Caco-2 (cell line): Measurements from ENCODE around the gene SH3TC1. TPM values are rescaled to one million over a fixed set of nuclear protein-coding genes. Genes with fewer than 3 reads are reported as not detected.

Experiments
- BruUV-seq: library from RNA; stranded (reverse); fragments of 400-500 nt; replicated peaks from 2 replicates; lab custom pipeline; 2021; lab: Mats Ljungman, UMichigan
- CTCF ChIA-PET: fragments of 300-600 bp; sonication (Branson Sonifier 250); formaldehyde crosslinking; loops from one replicate; lab custom pipeline; 2022; ENCODE audit warnings: antibody characterized with exemption; lab: Charles Lee
- POLR2A ChIA-PET: fragments of 300-600 bp; sonication (Branson Sonifier 250); formaldehyde crosslinking; loops from one replicate; lab custom pipeline; 2022; ENCODE audit warnings: antibody characterized with exemption; lab: Charles Lee
- DNase-seq, 2 experiments: peaks; one replicate each; pipeline versions ENCODE4 v3.0.0 to v3.0.0-alpha.2; 2020 to 2022
- H3K27me3 ChIP-seq: replicated peaks from 2 replicates; pipeline ENCODE4 v1.6.0; 2011; ENCODE audit warnings: low read length; ENCODE audit not compliant: control insufficient read depth, insufficient read depth
- H3K36me3 ChIP-seq: 2 replicates; pipeline ENCODE4 v1.5.1; 2011; ENCODE audit warnings: low read length; ENCODE audit not compliant: control insufficient read depth, insufficient read depth
- H3K4me1 ChIP-seq: fragments of 250-450 bp; sonication (Bioruptor Pico); 2 replicates; pipeline ENCODE4 v1.5.1; 2020; ENCODE audit warnings: mild to moderate bottlenecking
- H3K4me3 ChIP-seq: 2 replicates; pipeline ENCODE4 v1.5.1; 2011; ENCODE audit warnings: low read depth, mild to moderate bottlenecking, control low read depth, low read length
- H3K9me3 ChIP-seq: fragments of 250-450 bp; sonication (Bioruptor Pico); 2 replicates; pipeline ENCODE4 v1.5.1; 2020; ENCODE audit warnings: mild to moderate bottlenecking, moderate library complexity
- H3K27ac Mint-ChIP-seq: one replicate; pipeline ENCODE4 v1.8.0; 2022; ENCODE audit warnings: mixed read lengths; ENCODE audit not compliant: unreplicated experiment
- H3K27me3 Mint-ChIP-seq: one replicate; pipeline ENCODE4 v1.8.0; 2022; ENCODE audit warnings: mixed read lengths; ENCODE audit not compliant: insufficient read depth, unreplicated experiment
- H3K36me3 Mint-ChIP-seq: one replicate; pipeline ENCODE4 v1.8.0; 2022; ENCODE audit warnings: mild to moderate bottlenecking, mixed read lengths; ENCODE audit not compliant: insufficient read depth, unreplicated experiment
- H3K4me1 Mint-ChIP-seq: one replicate; pipeline ENCODE4 v1.8.0; 2022; ENCODE audit warnings: low read depth, mixed read lengths; ENCODE audit not compliant: unreplicated experiment
- H3K4me3 Mint-ChIP-seq: one replicate; pipeline ENCODE4 v1.8.0; 2022; ENCODE audit warnings: mild to moderate bottlenecking, moderate library complexity, mixed read lengths; ENCODE audit not compliant: unreplicated experiment
- H3K9me3 Mint-ChIP-seq: one replicate; pipeline ENCODE4 v1.8.0; 2022; ENCODE audit warnings: mixed read lengths; ENCODE audit not compliant: unreplicated experiment
- intact Hi-C: fragments of 100-400 bp; cut with micrococcal nuclease; formaldehyde crosslinking; loops from one replicate; pipeline ENCODE4 v1.10.0; 2022; ENCODE audit not compliant: unreplicated experiment
- total RNA-seq: library from RNA; stranded (reverse); gene quantifications from 2 replicates; pipeline ENCODE4 v1.2.3, GENCODE V29; 2022
- TF ChIP-seq, protein P1 (sequence below), 2 experiments: fragments of 200-600 bp in 1 of 2; IDR thresholded peaks; 1 replicate in 1 of 2; 2 replicates in 1 of 2; pipeline versions ENCODE4 v1.5.1 to v1.8.0; 2011 to 2022; ENCODE audit warnings: antibody characterized with exemption in 1 of 2, control low read depth in 1 of 2, inconsistent platforms in 1 of 2, low read depth in 1 of 2, low read length in 1 of 2, mild to moderate bottlenecking in 1 of 2, moderate library complexity in 1 of 2; ENCODE audit not compliant: insufficient read depth in 1 of 2, severe bottlenecking in 1 of 2, unreplicated experiment in 1 of 2

Gene SH3TC1
- total RNA-seq, 1 experiment from 2014 or later, result 18.6 TPM

DNA sequence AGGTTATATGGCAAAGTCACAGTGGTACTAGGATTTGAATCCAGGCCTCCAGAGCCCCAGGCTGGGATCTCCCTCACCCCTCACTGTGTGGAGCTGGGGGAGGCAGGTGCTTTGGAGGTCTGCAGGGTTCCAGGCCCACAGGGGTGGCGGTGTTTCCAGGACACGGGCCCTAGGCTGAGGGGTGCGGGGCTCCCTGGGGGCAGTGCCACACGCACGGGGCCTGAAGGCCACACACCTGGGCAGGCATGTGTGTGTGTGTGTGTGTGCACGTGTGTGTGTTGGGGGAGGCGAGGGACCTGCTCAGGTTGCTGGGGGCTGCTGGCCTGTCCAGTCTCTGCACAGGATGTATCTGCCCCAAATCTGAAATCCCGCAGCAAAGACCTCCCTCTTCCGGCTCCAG, 18.8 kb downstream of the SH3TC1 start:
- Mint-ChIP-seq H3K4me1 (no peaks in the 10 kb centered on the region), H3K27me3 (no peaks in the 10 kb centered on the region), H3K9me3 (no peaks in the 10 kb centered on the region), H3K4me3 (no peak overlapping the region), H3K36me3 (peaks cover 9% of the 10 kb centered on the region), H3K27ac (no peak overlapping the region)
- Histone ChIP-seq H3K9me3 (no peaks in the 10 kb centered on the region), H3K36me3 (no peaks in the 10 kb centered on the region; the same call in 1 of the 2 replicates), H3K27me3 (no peaks in the 10 kb centered on the region), H3K4me3 (no peak overlapping the region), H3K4me1 (no peaks in the 10 kb centered on the region)
- no peak for DNase-seq
- TF ChIP-seq, protein P1, sequence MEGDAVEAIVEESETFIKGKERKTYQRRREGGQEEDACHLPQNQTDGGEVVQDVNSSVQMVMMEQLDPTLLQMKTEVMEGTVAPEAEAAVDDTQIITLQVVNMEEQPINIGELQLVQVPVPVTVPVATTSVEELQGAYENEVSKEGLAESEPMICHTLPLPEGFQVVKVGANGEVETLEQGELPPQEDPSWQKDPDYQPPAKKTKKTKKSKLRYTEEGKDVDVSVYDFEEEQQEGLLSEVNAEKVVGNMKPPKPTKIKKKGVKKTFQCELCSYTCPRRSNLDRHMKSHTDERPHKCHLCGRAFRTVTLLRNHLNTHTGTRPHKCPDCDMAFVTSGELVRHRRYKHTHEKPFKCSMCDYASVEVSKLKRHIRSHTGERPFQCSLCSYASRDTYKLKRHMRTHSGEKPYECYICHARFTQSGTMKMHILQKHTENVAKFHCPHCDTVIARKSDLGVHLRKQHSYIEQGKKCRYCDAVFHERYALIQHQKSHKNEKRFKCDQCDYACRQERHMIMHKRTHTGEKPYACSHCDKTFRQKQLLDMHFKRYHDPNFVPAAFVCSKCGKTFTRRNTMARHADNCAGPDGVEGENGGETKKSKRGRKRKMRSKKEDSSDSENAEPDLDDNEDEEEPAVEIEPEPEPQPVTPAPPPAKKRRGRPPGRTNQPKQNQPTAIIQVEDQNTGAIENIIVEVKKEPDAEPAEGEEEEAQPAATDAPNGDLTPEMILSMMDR (IDR thresholded peaks at IDR 0.05; ENCODE audit: insufficient read depth in 1 of 2, low read depth in 1 of 2, low read length in 1 of 2, severe bottlenecking in 1 of 2, unreplicated experiment in 1 of 2), result no peak
- ChIA-PET CTCF (no interaction called here), POLR2A (no interaction called here)
- BruUV-seq, result no TSS peak
- intact Hi-C loops, result no loop called here

DNA sequence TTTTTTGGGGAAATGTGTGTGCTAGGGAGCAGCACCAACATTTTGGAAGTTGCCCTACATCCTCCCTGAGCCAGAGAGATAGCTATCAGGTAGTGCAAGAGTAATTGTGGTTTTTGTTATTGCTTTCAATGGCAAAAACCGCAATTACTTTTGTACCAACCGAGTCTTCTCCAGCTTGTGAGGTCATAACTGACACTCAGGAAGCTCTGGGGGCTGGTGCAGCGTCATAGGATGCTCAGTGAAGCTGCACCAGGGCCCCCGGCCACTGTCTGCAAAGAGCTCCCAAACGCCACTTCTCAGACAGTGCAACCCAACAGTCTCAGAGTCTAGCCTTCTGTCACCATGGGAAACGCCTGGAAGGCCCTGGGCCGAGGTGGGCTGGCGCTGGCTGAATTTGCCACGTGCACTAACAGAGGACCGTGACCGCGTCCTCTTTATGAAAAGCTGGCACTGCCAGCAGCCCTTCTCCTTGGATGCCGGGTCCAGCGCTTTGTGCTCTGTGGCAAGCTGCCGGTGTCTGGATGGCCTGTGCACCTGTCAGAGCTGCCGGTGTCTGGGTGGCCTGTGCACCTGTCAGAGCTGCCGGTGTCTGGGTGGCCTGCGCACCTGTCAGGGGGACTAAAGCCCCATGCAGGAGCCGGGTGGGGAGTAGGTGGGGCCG, 19.4 kb downstream of the SH3TC1 start:
- Histone ChIP-seq H3K27me3 (no peaks in the 10 kb centered on the region), H3K36me3 (no peaks in the 10 kb centered on the region; the same call in 1 of the 2 replicates), H3K4me3 (no peak overlapping the region), H3K4me1 (no peaks in the 10 kb centered on the region), H3K9me3 (no peaks in the 10 kb centered on the region)
- TF ChIP-seq, protein P1 (IDR thresholded peaks at IDR 0.05; ENCODE audit: insufficient read depth in 1 of 2, low read depth in 1 of 2, low read length in 1 of 2, severe bottlenecking in 1 of 2, unreplicated experiment in 1 of 2), result no peak
- DNase-seq, result no peak
- Mint-ChIP-seq H3K9me3 (no peaks in the 10 kb centered on the region), H3K27me3 (no peaks in the 10 kb centered on the region), H3K4me3 (no peak overlapping the region), H3K4me1 (no peaks in the 10 kb centered on the region), H3K36me3 (peaks cover 9% of the 10 kb centered on the region), H3K27ac (no peak overlapping the region)
- CTCF ChIA-PET, result no interaction called here
- intact Hi-C loops, result no loop called here
- POLR2A ChIA-PET, result no interaction called here
- no TSS peak for BruUV-seq

DNA sequence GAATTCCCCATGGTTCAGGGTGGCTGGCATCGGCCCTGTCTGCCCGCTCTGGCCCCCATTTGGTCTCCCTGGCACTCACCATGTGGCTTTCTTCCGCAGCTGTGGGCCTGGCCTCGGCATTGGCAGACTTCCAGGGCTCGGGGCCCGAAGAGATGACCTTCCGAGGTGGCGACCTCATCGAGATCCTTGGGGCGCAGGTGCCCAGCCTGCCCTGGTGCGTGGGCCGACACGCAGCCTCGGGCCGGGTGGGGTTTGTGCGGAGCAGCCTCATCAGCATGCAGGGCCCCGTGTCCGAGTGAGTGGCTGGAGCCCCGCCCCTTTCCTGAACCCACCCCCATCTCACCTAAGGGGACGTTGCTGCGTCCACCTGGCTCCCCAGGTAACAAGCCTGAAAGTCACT, 20.1 kb downstream of the SH3TC1 start:
- intact Hi-C loops, result no loop called here
- H3K36me3 ChIP-seq, result no peaks in the 10 kb centered on the region; the same call in 1 of the 2 replicates
- H3K4me1 ChIP-seq, result no peaks in the 10 kb centered on the region
- BruUV-seq, result no TSS peak
- no peaks in the 10 kb centered on the region for H3K27me3 Mint-ChIP-seq
- H3K27ac Mint-ChIP-seq, result no peak overlapping the region
- H3K36me3 Mint-ChIP-seq, result peaks cover 9% of the 10 kb centered on the region
- no peaks in the 10 kb centered on the region for H3K9me3 ChIP-seq
- CTCF ChIA-PET, result no interaction called here
- H3K4me3 Mint-ChIP-seq, result no peak overlapping the region
- H3K4me3 ChIP-seq, result no peak overlapping the region
- TF ChIP-seq, protein P1 (IDR thresholded peaks at IDR 0.05; ENCODE audit: insufficient read depth in 1 of 2, low read depth in 1 of 2, low read length in 1 of 2, severe bottlenecking in 1 of 2, unreplicated experiment in 1 of 2), result no peak
- no peaks in the 10 kb centered on the region for H3K27me3 ChIP-seq
- POLR2A ChIA-PET, result no interaction called here
- no peak for DNase-seq
- no peaks in the 10 kb centered on the region for H3K9me3 Mint-ChIP-seq
- H3K4me1 Mint-ChIP-seq, result no peaks in the 10 kb centered on the region
